Body of pancreas (tissue), 4 donors: ENCODE measurements around the gene GABRA5.

Experiments used
- CTCF ChIP-seq, 7 experiments: fragments of 450-650 bp in 4 of 7; fragments of 200-600 bp in 3 of 7; sonication (generic) in 3 of 7; IDR thresholded peaks; one replicate each; pipeline ENCODE4 v1.5.1; 2016 to 2019; ENCODE audit warnings: antibody characterized with exemption in 7 of 7
- POLR2A ChIP-seq, 3 donors: fragments of 450-650 bp; IDR thresholded peaks; one replicate each; pipeline ENCODE4 v1.6.1; 2016; ENCODE audit warnings: antibody characterized with exemption in 3 of 3, mild to moderate bottlenecking in 2 of 3

- no peak for TF ChIP-seq CTCF (IDR thresholded peaks at IDR 0.05)
- TF ChIP-seq POLR2A (IDR thresholded peaks at IDR 0.05), result no peak
These were observed 12.8 kb downstream of the GABRA5 start for GRCh38 chr15:26879706-26880105.
